WTC11 (cell line): ENCODE measurements around the gene RGMB. TPM values are rescaled to one million over a fixed set of nuclear protein-coding genes. Genes with fewer than 3 reads are reported as not detected.

Experiments used
- ATAC-seq: fragments of 200-7000 bp; cut with Tn5 transposase; 2 replicates; pipeline ENCODE4 v1.10.0; 2021; ENCODE audit warnings: mild to moderate bottlenecking, moderate library complexity
- CTCF ChIA-PET: fragments of 300-600 bp; sonication (Branson Sonifier 250); formaldehyde crosslinking; loops from one replicate; lab custom pipeline; 2021; ENCODE audit warnings: antibody characterized with exemption; lab: Charles Lee
- POLR2A ChIA-PET: fragments of 350-600 bp; sonication (Branson Sonifier 250); formaldehyde crosslinking; loops from one replicate; lab custom pipeline; 2021; ENCODE audit warnings: antibody characterized with exemption; lab: Charles Lee
- DNase-seq: peaks from one replicate; pipeline ENCODE4 v3.0.0; 2021; ENCODE audit warnings: low spot score
- H3K27ac Mint-ChIP-seq: 2 replicates; pipeline ENCODE4 v1.8.0; 2021; ENCODE audit warnings: mixed read lengths
- H3K27me3 Mint-ChIP-seq: 2 replicates; pipeline ENCODE4 v1.8.0; 2021; ENCODE audit warnings: low read depth, mild to moderate bottlenecking, moderate library complexity, mixed read lengths
- H3K36me3 Mint-ChIP-seq: 2 replicates; pipeline ENCODE4 v1.8.0; 2021; ENCODE audit warnings: mixed read lengths
- H3K4me1 Mint-ChIP-seq: 2 replicates; pipeline ENCODE4 v1.8.0; 2022; ENCODE audit warnings: mixed read lengths
- H3K4me3 Mint-ChIP-seq: 2 replicates; pipeline ENCODE4 v1.8.0; 2021; ENCODE audit warnings: mild to moderate bottlenecking, moderate library complexity, mixed read lengths
- H3K9me3 Mint-ChIP-seq: 2 replicates; pipeline ENCODE4 v1.8.0; 2021; ENCODE audit warnings: mixed read lengths
- AFF4 ChIP-seq: sonication (generic); formaldehyde crosslinking; IDR thresholded peaks from 2 replicates; pipeline ENCODE4 v1.8.1; 2023; ENCODE audit warnings: mild to moderate bottlenecking, missing genetic modification reagents, borderline replicate concordance
- CTCF ChIP-seq: fragments of 200-600 bp; IDR thresholded peaks from 2 replicates; pipeline ENCODE4 v1.8.0; 2022; ENCODE audit warnings: antibody characterized with exemption
- GTF2I ChIP-seq: fragments of 250-450 bp; sonication (Bioruptor Pico); conservative IDR thresholded peaks from 2 replicates; pipeline ENCODE4 v1.4.0; 2021; ENCODE audit warnings: mild to moderate bottlenecking
- MAX ChIP-seq: sonication (generic); formaldehyde crosslinking; IDR thresholded peaks from 2 replicates; pipeline ENCODE4 v1.8.0; 2022; ENCODE audit warnings: mild to moderate bottlenecking, missing genetic modification reagents
- MXD4 ChIP-seq: fragments of 250-450 bp; sonication (Bioruptor Pico); IDR thresholded peaks from 2 replicates; pipeline ENCODE4 v1.8.0; 2021; ENCODE audit warnings: mild to moderate bottlenecking, moderate library complexity, borderline replicate concordance
- SMAD4 ChIP-seq: sonication (generic); formaldehyde crosslinking; IDR thresholded peaks from 2 replicates; pipeline ENCODE4 v1.8.0; 2022; ENCODE audit warnings: mild to moderate bottlenecking, missing genetic modification reagents
- ZBTB21 ChIP-seq: sonication (generic); formaldehyde crosslinking; IDR thresholded peaks from 2 replicates; pipeline ENCODE4 v1.8.1; 2023; ENCODE audit warnings: mild to moderate bottlenecking, missing genetic modification reagents, borderline replicate concordance
- ZBTB43 ChIP-seq: sonication (generic); formaldehyde crosslinking; IDR thresholded peaks from 2 replicates; pipeline ENCODE4 v1.8.1; 2023; ENCODE audit warnings: mild to moderate bottlenecking, missing genetic modification reagents
- ZNF121 ChIP-seq: sonication (generic); formaldehyde crosslinking; IDR thresholded peaks from 2 replicates; pipeline ENCODE4 v1.8.0; 2023; ENCODE audit warnings: missing genetic modification reagents
- ZNF232 ChIP-seq: sonication (generic); formaldehyde crosslinking; IDR thresholded peaks from 2 replicates; pipeline ENCODE4 v1.8.0; 2022; ENCODE audit warnings: mild to moderate bottlenecking, missing genetic modification reagents
- ZNF423 ChIP-seq: fragments of 250-450 bp; sonication (Bioruptor Pico); IDR thresholded peaks from 2 replicates; pipeline ENCODE4 v2.1.2; 2022; ENCODE audit warnings: mild to moderate bottlenecking, moderate library complexity
- total RNA-seq: library from RNA; stranded (reverse); gene quantifications from 3 replicates; pipeline ENCODE4 v1.2.3, GENCODE V29; 2021
- TF ChIP-seq, protein P1 (sequence below): sonication (generic); formaldehyde crosslinking; IDR thresholded peaks from 2 replicates; pipeline ENCODE4 v1.8.0; 2022; ENCODE audit warnings: mild to moderate bottlenecking, missing genetic modification reagents
- TF ChIP-seq, protein P2 (sequence below): sonication (generic); formaldehyde crosslinking; IDR thresholded peaks from 2 replicates; pipeline ENCODE4 v1.8.1; 2023; ENCODE audit warnings: mild to moderate bottlenecking, missing genetic modification reagents, moderate library complexity
- TF ChIP-seq, protein P3 (sequence below): sonication (generic); formaldehyde crosslinking; IDR thresholded peaks from 2 replicates; pipeline ENCODE4 v1.8.0; 2022; ENCODE audit warnings: mild to moderate bottlenecking, missing genetic modification reagents

RGMB gene
- total RNA-seq, 1 experiment from 2014 or later: 33.0 TPM

- H3K9me3 Mint-ChIP-seq: no peaks in the 10 kb centered on the region
- ChIA-PET POLR2A (interaction anchor here (0.6 to 1.3 kb wide), 4 partner anchors 25 to 1317 kb away, joined by 3 to 5 read pairs (median 3); no protein-coding TSS in a partner anchor), CTCF (interaction anchor here (0.6 to 6.8 kb wide), 26 partner anchors 9 to 1988 kb away, joined by 3 to 57 read pairs (median 4); no protein-coding TSS in a partner anchor)
- peaks cover 10% of the 10 kb centered on the region for H3K36me3 Mint-ChIP-seq
- no peak overlapping the region for H3K4me3 Mint-ChIP-seq
- H3K27ac Mint-ChIP-seq: peak overlapping the region; percentile 86
- DNase-seq (peak; percentile 56), ATAC-seq (peak; percentile 77)
- TF ChIP-seq CTCF (peak; percentile 45), ZNF121 (CRISPR knock-in tag) (no peak)
- TF ChIP-seq, protein P1, sequence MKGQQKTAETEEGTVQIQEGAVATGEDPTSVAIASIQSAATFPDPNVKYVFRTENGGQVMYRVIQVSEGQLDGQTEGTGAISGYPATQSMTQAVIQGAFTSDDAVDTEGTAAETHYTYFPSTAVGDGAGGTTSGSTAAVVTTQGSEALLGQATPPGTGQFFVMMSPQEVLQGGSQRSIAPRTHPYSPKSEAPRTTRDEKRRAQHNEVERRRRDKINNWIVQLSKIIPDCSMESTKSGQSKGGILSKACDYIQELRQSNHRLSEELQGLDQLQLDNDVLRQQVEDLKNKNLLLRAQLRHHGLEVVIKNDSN (CRISPR knock-in tag): no peak
- no peaks in the 10 kb centered on the region for H3K27me3 Mint-ChIP-seq
- H3K4me1 Mint-ChIP-seq: peaks cover 35% of the 10 kb centered on the region
Measured at GRCh38 chr5:98796197-98796972, 22.9 kb downstream of the RGMB start.

GRCh38 chr5:98798371-98798770 lies 24.9 kb downstream of the RGMB start:
- Mint-ChIP-seq H3K4me1 (peaks cover 28% of the 10 kb centered on the region), H3K27me3 (no peaks in the 10 kb centered on the region), H3K4me3 (no peak overlapping the region)
- ATAC-seq: no peak
- CTCF ChIA-PET: interaction anchor here (6.8 kb wide), 1 partner anchor 29 kb away, joined by 57 read pairs; no protein-coding TSS in a partner anchor
- TF ChIP-seq MAX (CRISPR knock-in tag): no peak
- TF ChIP-seq, all 79 proteins: peak for 0
- Mint-ChIP-seq H3K9me3 (no peaks in the 10 kb centered on the region), H3K36me3 (peaks cover 5% of the 10 kb centered on the region), H3K27ac (no peak overlapping the region)
- POLR2A ChIA-PET: no interaction called here
- no peak for DNase-seq

DNA sequence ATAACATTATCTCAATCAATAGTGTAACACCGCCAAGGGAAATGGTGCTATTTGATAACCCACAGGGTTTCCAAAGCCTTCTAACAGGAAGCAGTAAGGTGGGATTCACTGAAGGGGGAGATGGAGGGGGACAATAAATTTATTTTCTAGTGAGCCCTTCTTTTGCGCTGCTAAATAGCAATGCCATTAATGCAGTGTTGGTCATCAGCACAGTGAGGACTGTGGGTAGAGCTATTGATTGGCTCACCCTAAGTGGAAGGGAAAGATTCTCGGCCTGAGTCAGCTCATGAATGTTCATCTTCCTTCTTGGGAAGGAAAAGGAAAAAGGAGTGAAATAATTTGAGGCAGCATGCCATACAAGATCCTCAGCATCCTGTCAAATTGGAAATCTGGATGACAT lies 25.4 kb downstream of the RGMB start:
- H3K27me3 Mint-ChIP-seq: no peaks in the 10 kb centered on the region
- ChIA-PET POLR2A (no interaction called here), CTCF (interaction anchor here (6.8 kb wide), 1 partner anchor 29 kb away, joined by 57 read pairs; no protein-coding TSS in a partner anchor)
- H3K4me3 Mint-ChIP-seq: no peak overlapping the region
- H3K27ac Mint-ChIP-seq: no peak overlapping the region
- no peak for DNase-seq
- H3K36me3 Mint-ChIP-seq: peaks cover 3% of the 10 kb centered on the region; the same call in 1 of the 2 replicates
- TF ChIP-seq ZBTB43: no peak
- no peak for TF ChIP-seq GTF2I (CRISPR knock-in tag)
- TF ChIP-seq, protein P2, sequence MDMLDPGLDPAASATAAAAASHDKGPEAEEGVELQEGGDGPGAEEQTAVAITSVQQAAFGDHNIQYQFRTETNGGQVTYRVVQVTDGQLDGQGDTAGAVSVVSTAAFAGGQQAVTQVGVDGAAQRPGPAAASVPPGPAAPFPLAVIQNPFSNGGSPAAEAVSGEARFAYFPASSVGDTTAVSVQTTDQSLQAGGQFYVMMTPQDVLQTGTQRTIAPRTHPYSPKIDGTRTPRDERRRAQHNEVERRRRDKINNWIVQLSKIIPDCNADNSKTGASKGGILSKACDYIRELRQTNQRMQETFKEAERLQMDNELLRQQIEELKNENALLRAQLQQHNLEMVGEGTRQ (CRISPR knock-in tag): no peak
- TF ChIP-seq SMAD4 (CRISPR knock-in tag): no peak
- TF ChIP-seq, protein P3, sequence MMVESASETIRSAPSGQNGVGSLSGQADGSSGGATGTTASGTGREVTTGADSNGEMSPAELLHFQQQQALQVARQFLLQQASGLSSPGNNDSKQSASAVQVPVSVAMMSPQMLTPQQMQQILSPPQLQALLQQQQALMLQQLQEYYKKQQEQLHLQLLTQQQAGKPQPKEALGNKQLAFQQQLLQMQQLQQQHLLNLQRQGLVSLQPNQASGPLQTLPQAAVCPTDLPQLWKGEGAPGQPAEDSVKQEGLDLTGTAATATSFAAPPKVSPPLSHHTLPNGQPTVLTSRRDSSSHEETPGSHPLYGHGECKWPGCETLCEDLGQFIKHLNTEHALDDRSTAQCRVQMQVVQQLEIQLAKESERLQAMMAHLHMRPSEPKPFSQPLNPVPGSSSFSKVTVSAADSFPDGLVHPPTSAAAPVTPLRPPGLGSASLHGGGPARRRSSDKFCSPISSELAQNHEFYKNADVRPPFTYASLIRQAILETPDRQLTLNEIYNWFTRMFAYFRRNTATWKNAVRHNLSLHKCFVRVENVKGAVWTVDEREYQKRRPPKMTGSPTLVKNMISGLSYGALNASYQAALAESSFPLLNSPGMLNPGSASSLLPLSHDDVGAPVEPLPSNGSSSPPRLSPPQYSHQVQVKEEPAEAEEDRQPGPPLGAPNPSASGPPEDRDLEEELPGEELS (CRISPR knock-in tag): no peak
- H3K9me3 Mint-ChIP-seq: no peaks in the 10 kb centered on the region
- no peak for ATAC-seq
- peaks cover 28% of the 10 kb centered on the region for H3K4me1 Mint-ChIP-seq

GRCh38 chr5:98804066-98804465 lies 30.6 kb downstream of the RGMB start:
- ChIA-PET CTCF (no interaction called here), POLR2A (no interaction called here)
- no peak for ATAC-seq
- H3K4me1 Mint-ChIP-seq: no peaks in the 10 kb centered on the region
- no peak overlapping the region for H3K27ac Mint-ChIP-seq
- H3K27me3 Mint-ChIP-seq: no peaks in the 10 kb centered on the region
- H3K36me3 Mint-ChIP-seq: peaks cover 34% of the 10 kb centered on the region
- DNase-seq: no peak
- H3K4me3 Mint-ChIP-seq: no peak overlapping the region
- H3K9me3 Mint-ChIP-seq: peaks cover 40% of the 10 kb centered on the region
- TF ChIP-seq ZNF423 (CRISPR knock-in tag) (no peak), ZBTB43 (no peak), ZBTB21 (CRISPR knock-in tag) (no peak), AFF4 (no peak), MXD4 (CRISPR knock-in tag) (no peak), ZNF232 (no peak)
